Activated T-cell treated with anti-CD3 and anti-CD28 coated beads, Interleukin-2, amount 50 U/mL, for 24 hours (primary cell): ENCODE data around the gene PPCDC.
A peak's percentile ranks its signal among the peaks of the same experiment; 100 is the strongest.

Source experiments
- DNase-seq: peaks from one replicate; pipeline ENCODE4 v3.0.0-alpha.2; 2020
- H3K27ac Mint-ChIP-seq: 2 replicates; pipeline ENCODE4 v1.8.0; 2020; ENCODE audit warnings: mild to moderate bottlenecking, mixed read lengths
- H3K27me3 Mint-ChIP-seq: 2 replicates; pipeline ENCODE4 v1.8.0; 2020; ENCODE audit warnings: mixed read lengths
- H3K36me3 Mint-ChIP-seq: 2 replicates; pipeline ENCODE4 v1.8.0; 2020; ENCODE audit warnings: low read depth, mixed read lengths
- H3K4me1 Mint-ChIP-seq: 2 replicates; pipeline ENCODE4 v1.8.0; 2020; ENCODE audit warnings: low read depth, mixed read lengths
- H3K4me3 Mint-ChIP-seq: 2 replicates; pipeline ENCODE4 v1.8.0; 2020; ENCODE audit warnings: mild to moderate bottlenecking, moderate library complexity, mixed read lengths
- H3K9me3 Mint-ChIP-seq: 2 replicates; pipeline ENCODE4 v1.8.0; 2020; ENCODE audit warnings: mixed read lengths

The PPCDC gene, protein sequence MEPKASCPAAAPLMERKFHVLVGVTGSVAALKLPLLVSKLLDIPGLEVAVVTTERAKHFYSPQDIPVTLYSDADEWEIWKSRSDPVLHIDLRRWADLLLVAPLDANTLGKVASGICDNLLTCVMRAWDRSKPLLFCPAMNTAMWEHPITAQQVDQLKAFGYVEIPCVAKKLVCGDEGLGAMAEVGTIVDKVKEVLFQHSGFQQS

GRCh38 chr15:75023181-75023871 lies at the start of gene PPCDC:
TSS of gene PPCDC (plus strand) at chr15:75023590. CDS start at chr15:75028319, 4,729 bp downstream.
- no peaks in the 10 kb centered on the region for H3K27me3 Mint-ChIP-seq
- H3K27ac Mint-ChIP-seq, result peak within 1 kb of the TSS; percentile 96
- peak within 1 kb of the TSS; percentile 94 for H3K4me3 Mint-ChIP-seq
- H3K36me3 Mint-ChIP-seq, result peaks cover 37% of the 10 kb centered on the region
- peaks cover 20% of the 10 kb centered on the region for H3K4me1 Mint-ChIP-seq
- H3K9me3 Mint-ChIP-seq, result no peaks in the 10 kb centered on the region
- peak; percentile 95 for DNase-seq

- Mint-ChIP-seq H3K4me3 (no peak overlapping the region), H3K27ac (no peak overlapping the region), H3K27me3 (peaks cover 19% of the 10 kb centered on the region), H3K9me3 (no peaks in the 10 kb centered on the region), H3K36me3 (no peaks in the 10 kb centered on the region), H3K4me1 (peaks cover 15% of the 10 kb centered on the region)
- no peak for DNase-seq
Observed at GRCh38 chr15:74976159-74976558, 47.2 kb upstream of the PPCDC start.

GRCh38 chr15:74977599-74977998 lies 45.8 kb upstream of the PPCDC start:
- no peak for DNase-seq
- Mint-ChIP-seq H3K9me3 (no peaks in the 10 kb centered on the region), H3K27ac (peak overlapping the region; percentile 58), H3K36me3 (no peaks in the 10 kb centered on the region), H3K4me3 (no peak overlapping the region), H3K27me3 (peaks cover 22% of the 10 kb centered on the region), H3K4me1 (peaks cover 19% of the 10 kb centered on the region)

- peak overlapping the region; percentile 58 for H3K27ac Mint-ChIP-seq
- peaks cover 21% of the 10 kb centered on the region for H3K4me1 Mint-ChIP-seq
- H3K27me3 Mint-ChIP-seq, result peaks cover 17% of the 10 kb centered on the region
- no peak overlapping the region for H3K4me3 Mint-ChIP-seq
- no peak for DNase-seq
- no peaks in the 10 kb centered on the region for H3K36me3 Mint-ChIP-seq
- H3K9me3 Mint-ChIP-seq, result no peaks in the 10 kb centered on the region
Observed at GRCh38 chr15:74978077-74978476, 45.3 kb upstream of the PPCDC start.

DNA sequence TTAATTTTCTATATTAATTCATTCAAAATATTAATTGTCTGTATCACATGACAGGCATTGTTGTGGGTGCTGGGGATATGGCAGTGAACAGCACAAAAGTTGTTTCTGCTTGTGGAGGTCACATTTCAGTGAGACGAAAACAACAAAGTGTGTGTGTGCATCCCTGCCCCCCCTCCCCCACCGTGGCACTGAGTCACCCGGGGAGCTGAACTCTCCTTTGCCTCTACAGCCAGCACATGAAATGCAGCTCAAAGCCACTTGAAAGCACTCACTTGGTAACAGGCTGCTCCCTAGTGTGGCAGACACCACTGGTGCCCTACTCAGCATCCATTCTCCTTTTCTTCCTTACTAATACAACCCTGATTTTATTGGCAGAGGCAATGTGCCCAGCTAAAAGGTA lies 44.9 kb upstream of the PPCDC start:
- Mint-ChIP-seq H3K36me3 (no peaks in the 10 kb centered on the region), H3K9me3 (no peaks in the 10 kb centered on the region), H3K27ac (no peak overlapping the region), H3K4me1 (peaks cover 25% of the 10 kb centered on the region), H3K27me3 (peaks cover 16% of the 10 kb centered on the region), H3K4me3 (no peak overlapping the region)
- DNase-seq, result peak; percentile 52

GRCh38 chr15:74982183-74982582 lies 41.2 kb upstream of the PPCDC start:
- Mint-ChIP-seq H3K27me3 (peaks cover 23% of the 10 kb centered on the region), H3K4me3 (no peak overlapping the region)

GRCh38 chr15:74983725-74984231 lies 39.6 kb upstream of the PPCDC start:
- DNase-seq, result peak; percentile 45
- Mint-ChIP-seq H3K4me1 (peaks cover 23% of the 10 kb centered on the region), H3K27ac (peak overlapping the region; percentile 90), H3K27me3 (peaks cover 23% of the 10 kb centered on the region), H3K9me3 (no peaks in the 10 kb centered on the region), H3K4me3 (peak overlapping the region; percentile 11), H3K36me3 (no peaks in the 10 kb centered on the region)

More at GRCh38 chr15:74982183-74982582, 41.2 kb upstream of the PPCDC start:
- Mint-ChIP-seq H3K4me1 (peaks cover 36% of the 10 kb centered on the region), H3K36me3 (no peaks in the 10 kb centered on the region), H3K9me3 (no peaks in the 10 kb centered on the region), H3K27ac (no peak overlapping the region)
- no peak for DNase-seq

DNA sequence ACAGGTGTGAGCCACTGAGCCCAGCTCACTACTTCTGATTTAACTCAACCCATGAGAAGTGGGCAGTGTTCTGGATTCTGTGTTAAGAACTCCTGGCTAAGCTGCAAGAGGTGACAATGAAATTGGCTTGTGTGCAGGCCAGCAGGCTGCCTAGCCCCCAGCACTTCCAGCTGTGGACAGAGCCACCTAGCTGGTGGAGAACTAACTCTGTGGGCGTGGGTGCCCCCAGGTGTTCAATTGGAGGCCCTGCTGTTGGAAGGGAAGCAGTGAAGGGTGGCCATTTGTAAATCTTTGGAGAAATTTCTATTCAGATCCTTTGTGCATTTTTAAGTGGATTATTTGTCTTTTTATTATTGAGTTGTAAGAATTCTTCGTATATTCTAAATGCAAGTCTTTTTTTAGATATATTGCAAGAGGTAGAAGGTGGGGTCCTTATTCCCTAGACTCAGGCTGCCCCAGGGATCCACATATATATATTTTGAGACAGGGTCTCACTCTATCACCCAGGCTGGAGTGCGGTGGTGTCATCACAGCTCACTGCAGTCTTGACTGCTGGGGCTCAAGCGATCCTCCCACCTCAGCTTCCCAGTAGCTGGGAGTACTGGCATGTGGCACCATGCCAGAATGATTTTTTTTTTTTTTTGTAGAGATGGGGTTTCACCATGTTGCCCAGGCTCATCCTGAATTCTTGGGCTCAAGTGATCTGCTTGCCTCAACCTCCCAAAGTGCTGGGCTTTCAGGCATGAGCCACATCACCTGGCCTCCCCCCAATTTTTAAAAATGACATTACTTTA lies 35.2 kb upstream of the PPCDC start:
- Mint-ChIP-seq H3K4me3 (no peak overlapping the region), H3K27ac (no peak overlapping the region), H3K36me3 (no peaks in the 10 kb centered on the region), H3K27me3 (peaks cover 17% of the 10 kb centered on the region), H3K4me1 (peaks cover 19% of the 10 kb centered on the region), H3K9me3 (no peaks in the 10 kb centered on the region)
- no peak for DNase-seq

- peaks cover 7% of the 10 kb centered on the region for H3K4me1 Mint-ChIP-seq
- DNase-seq, result no peak
- no peaks in the 10 kb centered on the region for H3K36me3 Mint-ChIP-seq
- H3K9me3 Mint-ChIP-seq, result no peaks in the 10 kb centered on the region
- H3K4me3 Mint-ChIP-seq, result no peak overlapping the region
- H3K27ac Mint-ChIP-seq, result no peak overlapping the region
- peaks cover 17% of the 10 kb centered on the region for H3K27me3 Mint-ChIP-seq
Observed at GRCh38 chr15:74989527-74989926, 33.9 kb upstream of the PPCDC start.

GRCh38 chr15:74992619-74993018 lies 30.8 kb upstream of the PPCDC start:
- no peak overlapping the region for H3K27ac Mint-ChIP-seq

DNA sequence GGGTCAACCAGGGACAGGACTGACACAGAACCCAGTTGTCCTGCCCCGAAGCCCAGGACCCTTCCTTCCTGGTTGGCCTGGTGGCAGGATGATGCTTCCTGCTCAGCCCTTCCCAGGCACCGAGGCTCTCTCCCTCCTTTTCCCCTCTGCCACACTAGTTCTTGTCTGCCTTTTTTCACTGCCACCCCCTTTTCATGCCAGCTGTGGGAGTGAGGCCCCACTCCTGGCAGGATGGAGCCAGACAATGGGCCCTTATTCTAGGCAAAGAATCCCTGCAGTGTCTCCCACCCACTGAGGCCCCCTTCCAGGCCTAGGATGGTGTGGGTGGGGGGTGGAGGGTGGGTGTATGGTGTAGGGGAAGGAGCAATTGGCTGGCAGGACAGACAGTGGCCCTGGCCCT lies 29.2 kb upstream of the PPCDC start:
- H3K27ac Mint-ChIP-seq, result no peak overlapping the region
- no peak for DNase-seq

More at GRCh38 chr15:74992619-74993018, 30.8 kb upstream of the PPCDC start:
- H3K4me1 Mint-ChIP-seq, result peaks cover 14% of the 10 kb centered on the region
- no peaks in the 10 kb centered on the region for H3K36me3 Mint-ChIP-seq
- DNase-seq, result no peak
- no peak overlapping the region for H3K4me3 Mint-ChIP-seq
- H3K27me3 Mint-ChIP-seq, result peaks cover 29% of the 10 kb centered on the region
- no peaks in the 10 kb centered on the region for H3K9me3 Mint-ChIP-seq

DNA sequence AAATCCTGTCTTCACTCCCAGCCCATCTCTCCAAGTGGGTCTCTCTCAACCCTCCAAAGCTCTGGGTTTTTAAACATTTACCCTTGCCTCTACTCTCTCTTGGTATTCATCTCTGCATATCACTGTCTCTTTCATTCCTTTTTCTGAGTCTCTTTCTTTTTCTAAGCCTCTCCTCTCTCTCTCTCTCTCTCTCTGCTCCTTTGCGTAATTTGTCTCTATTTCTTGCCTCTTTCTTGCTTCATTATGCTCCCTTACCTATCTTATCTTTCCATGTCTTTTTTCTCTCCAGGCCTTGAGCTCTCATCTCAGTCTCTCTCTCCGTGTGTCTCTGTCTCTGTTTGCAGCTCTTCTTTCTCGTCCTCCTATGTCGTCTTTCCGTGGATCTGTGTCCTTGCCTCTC lies 28.7 kb upstream of the PPCDC start:
- Mint-ChIP-seq H3K4me1 (peaks cover 14% of the 10 kb centered on the region), H3K9me3 (no peaks in the 10 kb centered on the region), H3K4me3 (peak overlapping the region; percentile 64), H3K36me3 (no peaks in the 10 kb centered on the region), H3K27ac (no peak overlapping the region), H3K27me3 (peaks cover 46% of the 10 kb centered on the region)
- DNase-seq, result no peak

More for the DNA sequence above, 29.2 kb upstream of the PPCDC start:
- no peak overlapping the region for H3K4me3 Mint-ChIP-seq
- no peaks in the 10 kb centered on the region for H3K36me3 Mint-ChIP-seq
- peaks cover 14% of the 10 kb centered on the region for H3K4me1 Mint-ChIP-seq
- peaks cover 44% of the 10 kb centered on the region for H3K27me3 Mint-ChIP-seq
- H3K9me3 Mint-ChIP-seq, result no peaks in the 10 kb centered on the region

GRCh38 chr15:74995182-74995778 lies 28.1 kb upstream of the PPCDC start, which contains the start of gene SCAMP5:
TSS of gene SCAMP5 (plus strand) at chr15:74995563. CDS start at chr15:75011840, 16,277 bp downstream.
- H3K27me3 Mint-ChIP-seq, result peaks cover 48% of the 10 kb centered on the region

More at GRCh38 chr15:74995182-74995778, 28.1 kb upstream of the PPCDC start, which contains the start of gene SCAMP5:
- H3K36me3 Mint-ChIP-seq, result no peaks in the 10 kb centered on the region
- DNase-seq, result peak; percentile 93
- H3K9me3 Mint-ChIP-seq, result no peaks in the 10 kb centered on the region
- peak within 1 kb of the TSS; percentile 64 for H3K4me3 Mint-ChIP-seq
- no peak within 1 kb of the TSS for H3K27ac Mint-ChIP-seq
- peaks cover 14% of the 10 kb centered on the region for H3K4me1 Mint-ChIP-seq
